ENCODE data around the gene CD300LF. TPM values are rescaled to one million over a fixed set of nuclear protein-coding genes. Genes with fewer than 3 reads are reported as not detected.

CD300LF gene
- polyA plus RNA-seq, 1 donor (not counting 4 experiments of a cell fraction or from before 2014, with no cell fraction given), result not detected

DNA sequence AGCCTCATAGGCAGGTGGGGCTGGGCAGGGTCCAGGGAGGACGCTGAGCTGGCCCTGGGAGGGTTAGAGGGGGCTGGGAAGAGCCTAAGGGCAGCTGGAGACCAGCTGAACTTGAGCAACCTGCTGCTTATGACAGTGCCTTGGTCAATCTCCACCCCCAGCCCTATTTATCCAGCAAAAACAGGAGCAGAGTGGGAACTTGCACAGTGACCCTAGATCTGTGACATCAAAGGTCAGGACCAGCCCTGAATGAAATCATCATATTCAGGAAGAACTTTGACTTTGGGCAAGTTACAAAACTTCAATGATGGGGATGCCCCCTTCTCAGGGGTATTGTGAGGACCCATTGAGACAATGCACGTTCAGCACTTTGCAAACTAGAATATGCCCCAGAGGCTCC lies 9.4 kb downstream of the CD300LF start:
- H3K4me1 ChIP-seq (ENCODE audit: control insufficient read depth, extremely low read depth, insufficient read depth, low read length), result no peaks in the 10 kb centered on the region
- FAIRE-seq, result no peak
- no peaks in the 10 kb centered on the region for H4K20me1 ChIP-seq (ENCODE audit: control insufficient read depth, extremely low read depth, insufficient read depth, low read length)
- DNase-seq (ENCODE audit: low read depth, low spot score), result no peak
- no peaks in the 10 kb centered on the region for H3K9me1 ChIP-seq (ENCODE audit: control insufficient read depth, extremely low read depth, insufficient read depth, low read length)
- no peaks in the 10 kb centered on the region for H3K36me3 ChIP-seq (ENCODE audit: control insufficient read depth in 2 of 2, extremely low read depth in 1 of 2, insufficient read depth in 2 of 2, low read length in 2 of 2)
- no peaks in the 10 kb centered on the region for H3K9me3 ChIP-seq (ENCODE audit: control insufficient read depth, low read depth, low read length)
- dilution Hi-C loops (cut with MboI; ENCODE audit: extremely low pct_ligation_motif_present, low sequenced_read_pairs), result no loop called here
- H3K4me3 ChIP-seq (ENCODE audit: control insufficient read depth in 2 of 3, extremely low read depth in 1 of 3, insufficient read depth in 2 of 3, low read depth in 1 of 3, low read length in 3 of 3), result no peak overlapping the region
- no peak overlapping the region for H3K27ac ChIP-seq (ENCODE audit: control insufficient read depth, insufficient read depth, low read length)
- no peaks in the 10 kb centered on the region for H3K27me3 ChIP-seq (ENCODE audit: control insufficient read depth, extremely low read depth, insufficient read depth, low read length)
- TF ChIP-seq EZH2 (IDR thresholded peaks at IDR 0.05; ENCODE audit: low read length) (no peak), CTCF (optimal IDR thresholded peaks at IDR 0.05 in 1 of 3, IDR thresholded peaks at IDR 0.05 in 1 of 3, conservative IDR thresholded peaks at IDR 0.05 in 1 of 3; ENCODE audit: extremely low read depth in 1 of 3, insufficient read depth in 2 of 3, low read length in 3 of 3) (no peak)
- no peak overlapping the region for H3K9ac ChIP-seq (ENCODE audit: control insufficient read depth, extremely low read depth, insufficient read depth, low read length)
- H2AFZ ChIP-seq (ENCODE audit: control insufficient read depth, low read length), result no peak overlapping the region
- H3K4me2 ChIP-seq (ENCODE audit: control insufficient read depth, extremely low read depth, insufficient read depth, low read depth, low read length), result no peak overlapping the region
- H3K79me2 ChIP-seq (ENCODE audit: control insufficient read depth, insufficient read depth, low read length), result no peaks in the 10 kb centered on the region

- dilution Hi-C loops (cut with MboI; ENCODE audit: extremely low pct_ligation_motif_present, low sequenced_read_pairs), result no loop called here
- H2AFZ ChIP-seq (ENCODE audit: control insufficient read depth, low read length), result no peak overlapping the region
- no peaks in the 10 kb centered on the region for H3K79me2 ChIP-seq (ENCODE audit: control insufficient read depth, insufficient read depth, low read length)
- H3K4me2 ChIP-seq (ENCODE audit: control insufficient read depth, extremely low read depth, insufficient read depth, low read depth, low read length), result no peak overlapping the region
- no peak for FAIRE-seq
- H3K4me1 ChIP-seq (ENCODE audit: control insufficient read depth, extremely low read depth, insufficient read depth, low read length), result no peaks in the 10 kb centered on the region
- no peak for DNase-seq (ENCODE audit: low read depth, low spot score)
- TF ChIP-seq CTCF (optimal IDR thresholded peaks at IDR 0.05 in 1 of 3, IDR thresholded peaks at IDR 0.05 in 1 of 3, conservative IDR thresholded peaks at IDR 0.05 in 1 of 3; ENCODE audit: extremely low read depth in 1 of 3, insufficient read depth in 2 of 3, low read length in 3 of 3) (no peak), EZH2 (IDR thresholded peaks at IDR 0.05; ENCODE audit: low read length) (no peak)
- H3K9me1 ChIP-seq (ENCODE audit: control insufficient read depth, extremely low read depth, insufficient read depth, low read length), result no peaks in the 10 kb centered on the region
- no peaks in the 10 kb centered on the region for H3K36me3 ChIP-seq (ENCODE audit: control insufficient read depth in 2 of 2, extremely low read depth in 1 of 2, insufficient read depth in 2 of 2, low read length in 2 of 2)
- no peak overlapping the region for H3K9ac ChIP-seq (ENCODE audit: control insufficient read depth, extremely low read depth, insufficient read depth, low read length)
- no peak overlapping the region for H3K27ac ChIP-seq (ENCODE audit: control insufficient read depth, insufficient read depth, low read length)
- H3K9me3 ChIP-seq (ENCODE audit: control insufficient read depth, low read depth, low read length), result no peaks in the 10 kb centered on the region
- no peak overlapping the region for H3K4me3 ChIP-seq (ENCODE audit: control insufficient read depth in 2 of 3, extremely low read depth in 1 of 3, insufficient read depth in 2 of 3, low read depth in 1 of 3, low read length in 3 of 3)
- H4K20me1 ChIP-seq (ENCODE audit: control insufficient read depth, extremely low read depth, insufficient read depth, low read length), result no peaks in the 10 kb centered on the region
- no peaks in the 10 kb centered on the region for H3K27me3 ChIP-seq (ENCODE audit: control insufficient read depth, extremely low read depth, insufficient read depth, low read length)
Measured at GRCh38 chr17:74702116-74702871, 10.4 kb downstream of the CD300LF start.

All from keratinocyte (primary cell).